Measurements from ENCODE around the gene SLC34A3.
"Not testable (repeated sequence)": the region's sequence is repeated elsewhere in the genome, so short reads cannot be mapped to it uniquely, and the experiment has no call there.

The SLC34A3 gene

GRCh38 chr9:137231372-137232039 is 805 bp downstream of the SLC34A3 start:
- no peak for DNase-seq

DNA sequence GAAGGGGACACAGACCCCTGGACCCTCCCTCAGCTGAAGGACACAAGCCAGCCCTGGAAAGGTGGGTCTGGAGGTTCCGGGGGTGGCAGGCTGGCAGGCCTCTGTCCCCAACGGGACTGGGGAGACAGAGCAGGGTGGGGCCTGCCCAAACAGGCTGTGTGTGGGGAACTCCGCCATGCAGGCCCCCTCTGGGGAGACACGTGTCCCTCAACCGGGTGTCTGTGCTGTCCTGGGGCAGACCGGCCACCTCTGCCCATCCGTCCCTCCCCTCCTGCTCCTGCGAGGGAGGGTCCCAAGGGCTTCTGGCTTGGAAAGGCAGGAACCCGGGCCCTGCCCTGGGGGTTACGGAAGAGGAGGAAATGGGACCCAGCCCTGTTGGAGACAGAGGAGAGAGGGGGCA is 1.4 kb downstream of the SLC34A3 start:
- DNase-seq, result no peak

GRCh38 chr9:137232510-137232909 is 1.8 kb downstream of the SLC34A3 start:
- no peak for DNase-seq

- no peak for DNase-seq
Measured at GRCh38 chr9:137233143-137233980, 2.7 kb downstream of the SLC34A3 start.

GRCh38 chr9:137234055-137234697 is 3.5 kb downstream of the SLC34A3 start:
- no peak for DNase-seq

GRCh38 chr9:137234758-137235423 is 4.2 kb downstream of the SLC34A3 start:
- DNase-seq, result no peak

- DNase-seq, result no peak
Measured at GRCh38 chr9:137235424-137236237, 4.9 kb downstream of the SLC34A3 start.

- DNase-seq, result peak; percentile 60
Measured at GRCh38 chr9:137236238-137236935, 5.7 kb downstream of the SLC34A3 start.

DNA sequence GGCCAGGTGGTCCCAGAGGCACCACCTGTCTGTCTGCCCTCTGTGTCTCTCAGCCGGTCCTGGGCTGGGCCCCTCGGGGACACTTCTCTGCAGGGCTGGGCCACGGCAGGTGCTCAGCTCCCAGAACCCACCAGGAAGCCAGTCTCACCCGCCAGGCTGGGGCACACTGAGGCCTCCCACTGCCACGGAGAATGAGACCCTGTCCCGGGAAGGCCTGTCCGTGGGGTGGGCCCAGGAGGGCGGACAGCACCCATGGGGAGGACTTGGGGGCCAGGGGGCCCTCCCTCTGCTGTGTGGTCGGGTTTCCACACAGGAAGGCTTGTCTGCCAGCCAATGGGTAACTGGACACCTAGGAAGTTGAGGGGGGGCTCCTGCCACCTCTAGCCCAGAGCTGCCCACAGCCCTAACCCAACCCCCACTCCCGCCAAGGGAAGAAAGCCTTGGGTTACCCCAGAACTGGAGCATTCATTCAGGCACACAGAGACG is 6.3 kb downstream of the SLC34A3 start:
- DNase-seq, result no peak

GRCh38 chr9:137237759-137238726 is 7.3 kb downstream of the SLC34A3 start:
- DNase-seq, result no peak

DNA sequence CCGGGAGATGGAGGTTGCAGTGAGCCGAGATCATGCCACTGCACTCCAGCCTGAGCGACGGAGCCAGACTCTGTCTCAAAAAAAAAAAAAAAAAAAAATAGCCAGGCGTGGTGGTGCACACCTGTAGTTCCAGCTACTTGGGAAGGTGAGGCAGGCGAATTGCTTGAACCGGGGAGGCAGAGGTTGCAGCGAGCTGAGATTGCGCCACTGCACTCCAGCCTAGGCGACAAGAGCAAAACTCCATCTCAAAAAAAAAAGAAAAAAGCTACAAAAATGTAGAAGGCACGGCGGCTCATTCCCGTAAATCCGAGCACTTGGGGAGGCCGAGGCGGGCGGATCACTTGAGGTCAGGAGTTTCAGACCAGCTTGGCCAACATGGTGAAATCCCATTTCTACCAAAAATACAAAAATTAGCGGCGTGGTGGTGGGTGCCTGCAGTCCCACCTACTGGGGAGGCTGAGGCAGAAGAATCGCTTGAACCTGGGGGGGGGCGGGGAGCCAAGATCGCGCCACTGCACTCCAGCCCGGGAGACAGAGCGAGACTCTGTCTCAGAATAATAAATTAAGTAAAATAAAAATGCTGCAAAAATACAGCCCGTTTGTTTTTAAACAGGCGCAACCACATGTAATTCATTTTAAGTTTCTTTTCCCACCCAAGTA is 9.0 kb downstream of the SLC34A3 start:
- peak; percentile 7 for DNase-seq

DNA sequence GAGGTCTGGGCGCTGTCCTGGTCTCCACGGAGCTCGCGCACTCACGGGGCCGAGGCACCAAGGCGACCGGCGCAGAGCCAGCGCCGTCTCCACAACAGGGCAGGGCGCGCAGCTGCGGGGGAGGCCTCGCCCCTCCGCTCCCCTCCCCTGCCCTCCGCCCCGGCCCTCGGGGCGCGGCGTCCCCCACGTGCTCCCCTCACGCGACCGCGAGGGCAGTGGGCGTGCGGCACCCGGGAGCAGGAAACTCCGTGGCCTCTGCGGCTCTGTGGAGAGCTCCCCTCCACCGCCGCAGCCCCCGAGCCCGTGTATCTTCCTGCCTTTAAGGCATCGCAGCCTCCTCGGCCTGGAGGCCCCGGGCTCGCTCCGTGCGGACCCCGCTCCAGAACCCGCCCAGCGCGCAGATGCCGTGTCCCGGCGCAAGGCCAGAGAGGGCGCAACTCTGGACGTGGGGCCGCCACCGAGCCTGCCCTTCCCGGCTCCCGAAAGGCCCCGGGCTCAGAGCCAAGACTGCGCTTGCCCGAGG is 9.7 kb downstream of the SLC34A3 start:
- DNase-seq, result peak; percentile 51

GRCh38 chr9:137240841-137241489 is 10.3 kb downstream of the SLC34A3 start, which contains the start of gene TUBB4B:
TUBB4B (plus strand) TSS chr9:137241287; CDS start chr9:137241361, 74 bp downstream.
- peak; percentile 100 for DNase-seq

DNA sequence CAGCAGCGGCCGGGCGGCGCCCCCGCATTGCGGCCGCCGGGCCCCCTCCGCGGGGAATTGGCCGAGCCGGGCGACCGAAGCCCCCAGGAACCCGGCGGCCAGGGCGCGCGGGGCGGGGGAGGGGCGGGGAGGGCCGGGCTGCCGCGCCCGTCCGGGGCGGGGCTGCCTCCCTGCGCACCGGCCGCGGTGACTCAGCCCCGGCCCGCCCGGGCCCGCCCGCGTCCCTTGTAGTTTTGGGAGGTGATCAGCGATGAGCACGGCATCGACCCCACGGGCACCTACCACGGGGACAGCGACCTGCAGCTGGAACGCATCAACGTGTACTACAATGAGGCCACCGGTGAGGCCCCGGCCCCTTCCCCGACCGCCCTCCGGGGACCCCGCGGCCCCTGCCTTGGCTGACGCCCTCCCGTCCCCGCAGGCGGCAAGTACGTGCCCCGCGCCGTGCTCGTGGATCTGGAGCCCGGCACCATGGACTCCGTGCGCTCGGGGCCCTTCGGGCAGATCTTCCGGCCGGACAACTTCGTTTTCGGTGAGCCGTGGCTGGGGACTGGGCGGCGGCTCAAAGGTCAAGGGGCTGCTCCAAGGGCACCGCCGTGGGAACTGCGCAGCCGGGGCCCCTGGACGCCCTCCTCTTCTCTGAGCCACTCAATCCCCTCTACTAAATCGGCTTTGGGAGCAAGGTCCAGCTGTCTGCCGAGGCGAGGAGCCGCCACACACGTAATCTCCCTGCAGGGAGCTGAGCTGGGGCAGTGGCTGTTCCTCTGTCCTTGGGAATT is 11.0 kb downstream of the SLC34A3 start:
- DNase-seq, result peak; percentile 50

DNA sequence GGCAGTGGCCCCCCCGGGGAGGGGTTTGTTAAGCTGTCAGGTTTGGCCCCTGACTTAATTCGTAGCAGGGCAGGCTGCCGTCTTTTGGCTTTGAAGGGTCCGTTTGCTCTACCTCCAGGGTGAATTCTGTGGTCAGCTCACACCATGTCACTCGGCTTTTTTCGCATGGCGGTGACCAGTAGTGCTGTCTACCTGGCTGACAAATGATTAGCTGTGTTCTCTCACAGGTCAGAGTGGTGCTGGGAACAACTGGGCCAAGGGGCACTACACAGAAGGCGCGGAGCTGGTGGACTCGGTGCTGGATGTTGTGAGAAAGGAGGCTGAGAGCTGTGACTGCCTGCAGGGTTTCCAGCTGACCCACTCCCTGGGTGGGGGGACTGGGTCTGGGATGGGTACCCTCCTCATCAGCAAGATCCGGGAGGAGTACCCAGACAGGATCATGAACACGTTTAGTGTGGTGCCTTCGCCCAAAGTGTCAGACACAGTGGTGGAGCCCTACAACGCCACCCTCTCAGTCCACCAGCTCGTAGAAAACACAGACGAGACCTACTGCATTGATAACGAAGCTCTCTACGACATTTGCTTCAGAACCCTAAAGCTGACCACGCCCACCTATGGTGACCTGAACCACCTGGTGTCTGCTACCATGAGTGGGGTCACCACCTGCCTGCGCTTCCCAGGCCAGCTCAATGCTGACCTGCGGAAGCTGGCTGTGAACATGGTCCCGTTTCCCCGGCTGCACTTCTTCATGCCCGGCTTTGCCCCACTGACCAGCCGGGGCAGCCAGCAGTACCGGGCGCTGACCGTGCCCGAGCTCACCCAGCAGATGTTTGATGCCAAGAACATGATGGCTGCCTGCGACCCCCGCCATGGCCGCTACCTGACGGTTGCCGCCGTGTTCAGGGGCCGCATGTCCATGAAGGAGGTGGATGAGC is 11.8 kb downstream of the SLC34A3 start:
- DNase-seq, result no peak

- DNase-seq, result not testable (repeated sequence)
Measured at GRCh38 chr9:137243266-137243625, 12.5 kb downstream of the SLC34A3 start.
